ENCODE data around the gene TBC1D13.
"Not testable (repeated sequence)": the region's sequence is repeated elsewhere in the genome, so short reads cannot be mapped to it uniquely, and the experiment has no call there.

TBC1D13 gene

GRCh38 chr9:128841694-128842492 is 54.8 kb downstream of the TBC1D13 start:
- Histone ChIP-seq H3K4me2 (ENCODE audit: low read depth, low read length, poor library complexity, severe bottlenecking) (no peak overlapping the region), H4K20me1 (ENCODE audit: insufficient read depth, low read length, poor library complexity, severe bottlenecking) (no peaks in the 10 kb centered on the region), H3K9me3 (ENCODE audit: insufficient read depth, low read depth, low read length) (no peaks in the 10 kb centered on the region), H3K9me2 (replicated peaks; ENCODE audit: low read depth, low read length) (no peaks in the 10 kb centered on the region), H3K27me3 (ENCODE audit: insufficient read depth, low read length, poor library complexity, severe bottlenecking) (no peaks in the 10 kb centered on the region), H3F3A (ENCODE audit: low read depth) (no peaks in the 10 kb centered on the region), H3K9ac (ENCODE audit: low read depth, low read length, poor library complexity, severe bottlenecking) (no peak overlapping the region), H3K79me2 (ENCODE audit: insufficient read depth, low read length) (no peaks in the 10 kb centered on the region), H2AFZ (ENCODE audit: low read length) (no peak overlapping the region), H3K4me1 (ENCODE audit: insufficient read depth, low read length, poor library complexity, severe bottlenecking) (no peaks in the 10 kb centered on the region), H3K36me3 (ENCODE audit: insufficient read depth, low read length) (no peaks in the 10 kb centered on the region), H3K4me3 (ENCODE audit: low read length, poor library complexity, severe bottlenecking) (no peak overlapping the region)
- no peak for TF ChIP-seq EZH2phosphoT487 (IDR thresholded peaks at IDR 0.05; ENCODE audit: borderline replicate concordance)
- TF ChIP-seq, protein P1, sequence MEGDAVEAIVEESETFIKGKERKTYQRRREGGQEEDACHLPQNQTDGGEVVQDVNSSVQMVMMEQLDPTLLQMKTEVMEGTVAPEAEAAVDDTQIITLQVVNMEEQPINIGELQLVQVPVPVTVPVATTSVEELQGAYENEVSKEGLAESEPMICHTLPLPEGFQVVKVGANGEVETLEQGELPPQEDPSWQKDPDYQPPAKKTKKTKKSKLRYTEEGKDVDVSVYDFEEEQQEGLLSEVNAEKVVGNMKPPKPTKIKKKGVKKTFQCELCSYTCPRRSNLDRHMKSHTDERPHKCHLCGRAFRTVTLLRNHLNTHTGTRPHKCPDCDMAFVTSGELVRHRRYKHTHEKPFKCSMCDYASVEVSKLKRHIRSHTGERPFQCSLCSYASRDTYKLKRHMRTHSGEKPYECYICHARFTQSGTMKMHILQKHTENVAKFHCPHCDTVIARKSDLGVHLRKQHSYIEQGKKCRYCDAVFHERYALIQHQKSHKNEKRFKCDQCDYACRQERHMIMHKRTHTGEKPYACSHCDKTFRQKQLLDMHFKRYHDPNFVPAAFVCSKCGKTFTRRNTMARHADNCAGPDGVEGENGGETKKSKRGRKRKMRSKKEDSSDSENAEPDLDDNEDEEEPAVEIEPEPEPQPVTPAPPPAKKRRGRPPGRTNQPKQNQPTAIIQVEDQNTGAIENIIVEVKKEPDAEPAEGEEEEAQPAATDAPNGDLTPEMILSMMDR (conservative IDR thresholded peaks at IDR 0.05; ENCODE audit: low read length), result no peak

DNA sequence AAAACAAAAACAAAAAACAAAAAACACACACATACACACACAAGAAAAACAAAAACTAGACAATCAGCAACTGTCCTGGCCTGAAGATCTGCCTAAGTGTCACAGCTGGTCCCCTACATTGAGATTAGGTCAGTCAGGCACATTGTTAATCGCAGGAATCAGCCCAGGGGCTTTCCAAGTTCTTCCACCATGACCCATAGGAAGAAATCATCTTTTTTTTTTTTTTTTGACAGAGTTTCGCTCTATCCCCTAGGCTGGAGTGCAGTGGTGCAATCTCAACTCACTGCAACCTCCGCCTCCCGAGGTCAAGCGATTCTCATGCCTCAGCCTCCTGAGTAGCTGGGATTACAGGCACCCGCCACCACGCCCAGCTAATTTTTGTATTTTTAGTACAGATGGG is 56.1 kb downstream of the TBC1D13 start:
- not testable (repeated sequence) for H3F3A ChIP-seq (ENCODE audit: low read depth); H3K79me2 ChIP-seq (ENCODE audit: insufficient read depth, low read length); H3K4me2 ChIP-seq (ENCODE audit: low read depth, low read length, poor library complexity, severe bottlenecking); H2AFZ ChIP-seq (ENCODE audit: low read length); H3K4me1 ChIP-seq (ENCODE audit: insufficient read depth, low read length, poor library complexity, severe bottlenecking); H3K9me2 ChIP-seq (replicated peaks; ENCODE audit: low read depth, low read length); H4K20me1 ChIP-seq (ENCODE audit: insufficient read depth, low read length, poor library complexity, severe bottlenecking); H3K9me3 ChIP-seq (ENCODE audit: insufficient read depth, low read depth, low read length); H3K4me3 ChIP-seq (ENCODE audit: low read length, poor library complexity, severe bottlenecking); H3K36me3 ChIP-seq (ENCODE audit: insufficient read depth, low read length); H3K9ac ChIP-seq (ENCODE audit: low read depth, low read length, poor library complexity, severe bottlenecking); H3K27me3 ChIP-seq (ENCODE audit: insufficient read depth, low read length, poor library complexity, severe bottlenecking)

DNA sequence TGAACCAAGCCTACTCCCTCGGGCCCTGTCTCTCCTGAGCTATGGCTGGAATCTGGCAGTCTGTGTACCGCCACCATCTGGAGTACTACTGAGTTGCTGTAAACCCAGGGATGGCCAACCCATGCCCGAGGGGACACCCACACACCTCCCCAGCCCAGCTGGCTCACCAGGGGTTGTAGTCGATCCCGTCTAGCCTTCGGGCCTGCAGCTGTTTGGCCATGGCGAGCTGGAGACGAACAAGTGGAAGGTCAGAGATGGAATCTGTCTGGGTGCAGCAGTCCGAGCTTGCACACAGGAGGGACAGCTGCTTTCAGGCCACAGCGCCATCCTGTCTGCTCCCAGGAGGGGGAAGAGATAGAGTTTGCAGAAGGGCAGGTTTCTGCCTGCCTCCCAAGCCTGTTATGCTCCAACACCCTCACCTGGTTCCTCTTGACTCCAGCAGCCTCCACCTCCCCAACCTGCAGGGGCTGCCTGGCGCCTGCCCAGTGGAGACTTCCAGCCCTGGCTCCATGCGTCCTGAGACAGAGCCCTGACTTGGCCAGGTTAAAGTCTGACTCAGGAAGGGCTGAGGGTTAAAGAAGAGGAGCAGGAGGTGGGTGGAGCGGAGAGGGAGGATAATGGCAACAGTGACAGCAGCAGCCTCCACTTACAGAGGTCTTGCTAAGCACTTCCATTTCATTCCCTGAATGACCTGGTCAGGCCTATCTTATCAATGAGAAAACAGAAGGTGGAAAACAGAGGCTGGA is 58.3 kb downstream of the TBC1D13 start:
- Histone ChIP-seq H3K9me2 (replicated peaks; ENCODE audit: low read depth, low read length) (no peaks in the 10 kb centered on the region), H3K9ac (ENCODE audit: low read depth, low read length, poor library complexity, severe bottlenecking) (no peak overlapping the region), H3K9me3 (ENCODE audit: insufficient read depth, low read depth, low read length) (no peaks in the 10 kb centered on the region), H3F3A (ENCODE audit: low read depth) (no peaks in the 10 kb centered on the region), H3K4me1 (ENCODE audit: insufficient read depth, low read length, poor library complexity, severe bottlenecking) (no peaks in the 10 kb centered on the region), H3K36me3 (ENCODE audit: insufficient read depth, low read length) (no peaks in the 10 kb centered on the region), H2AFZ (ENCODE audit: low read length) (no peak overlapping the region), H3K27me3 (ENCODE audit: insufficient read depth, low read length, poor library complexity, severe bottlenecking) (no peaks in the 10 kb centered on the region), H4K20me1 (ENCODE audit: insufficient read depth, low read length, poor library complexity, severe bottlenecking) (no peaks in the 10 kb centered on the region), H3K79me2 (ENCODE audit: insufficient read depth, low read length) (no peaks in the 10 kb centered on the region), H3K4me2 (ENCODE audit: low read depth, low read length, poor library complexity, severe bottlenecking) (no peak overlapping the region), H3K4me3 (ENCODE audit: low read length, poor library complexity, severe bottlenecking) (no peak overlapping the region)
- TF ChIP-seq EZH2phosphoT487 (IDR thresholded peaks at IDR 0.05; ENCODE audit: borderline replicate concordance), result no peak
- TF ChIP-seq, protein P1 (conservative IDR thresholded peaks at IDR 0.05; ENCODE audit: low read length), result no peak
